MM.1S (cell line): Measurements from ENCODE around the gene CERS6.

ENCODE experiments used
- EZH2 ChIP-seq: fragments of 300-600 bp; sonication (generic); optimal IDR thresholded peaks from 2 replicates; pipeline ENCODE3; 2017; ENCODE audit warnings: low read depth, mild to moderate bottlenecking, antibody characterized with exemption, low read length, mixed read lengths
- EZH2phosphoT487 ChIP-seq: fragments of 300-600 bp; sonication (generic); IDR thresholded peaks from 2 replicates; pipeline ENCODE4 v1.6.1; 2018; ENCODE audit warnings: antibody characterized with exemption, low read length

DNA sequence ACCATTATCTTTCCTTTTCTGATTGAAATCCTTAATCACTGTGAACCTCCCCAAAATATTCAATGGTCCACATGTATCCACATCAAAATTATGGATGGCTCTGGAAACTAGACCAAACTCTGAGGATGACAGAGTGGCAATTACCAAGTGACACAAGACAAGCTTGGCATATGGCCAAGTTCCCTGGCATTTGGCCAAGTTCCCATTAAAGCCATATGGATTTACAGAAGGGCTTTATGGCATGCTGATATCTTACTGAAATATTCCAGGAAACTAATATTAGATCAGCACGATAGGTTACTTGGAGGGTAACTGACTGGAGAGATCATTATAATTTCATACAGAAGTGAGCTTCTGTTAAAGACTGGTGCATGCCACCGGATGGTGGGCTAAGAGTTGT, 21.9 kb upstream of the CERS6 start:
- TF ChIP-seq EZH2phosphoT487 (no peak), EZH2 (no peak)
